SJSA1 (cell line): Measurements from ENCODE around the gene SESN3. TPM values are rescaled to one million over a fixed set of nuclear protein-coding genes. Genes with fewer than 3 reads are reported as not detected.
"Not testable (repeated sequence)": the region's sequence is repeated elsewhere in the genome, so short reads cannot be mapped to it uniquely, and the experiment has no call there.

Experiments used
- DNase-seq, 2 experiments: peaks; one replicate each; pipeline ENCODE4 v3.0.0-alpha.2; 2015 to 2020; ENCODE audit warnings: low spot score in 2 of 2, low read depth in 1 of 2
- H3K27ac ChIP-seq: fragments of 250-450 bp; sonication (Bioruptor Pico); 2 replicates; pipeline ENCODE4 v1.5.1; 2020; ENCODE audit warnings: mild to moderate bottlenecking, moderate library complexity
- H3K27me3 ChIP-seq: fragments of 250-450 bp; sonication (Bioruptor Pico); replicated peaks from 2 replicates; pipeline ENCODE4 v1.5.1; 2020; ENCODE audit warnings: mild to moderate bottlenecking, moderate library complexity
- H3K36me3 ChIP-seq: fragments of 250-450 bp; sonication (Bioruptor Pico); 2 replicates; pipeline ENCODE4 v1.5.1; 2020; ENCODE audit warnings: mild to moderate bottlenecking
- H3K4me1 ChIP-seq: fragments of 250-450 bp; sonication (Bioruptor Pico); replicated peaks from 2 replicates; pipeline ENCODE4 v1.6.1; 2021; ENCODE audit warnings: mild to moderate bottlenecking
- H3K4me3 ChIP-seq: fragments of 250-450 bp; sonication (Bioruptor Pico); 2 replicates; pipeline ENCODE4 v1.5.1; 2020; ENCODE audit warnings: mild to moderate bottlenecking
- H3K9me3 ChIP-seq: fragments of 250-450 bp; sonication (Bioruptor Pico); replicated peaks from 2 replicates; pipeline ENCODE4 v1.5.1; 2020; ENCODE audit warnings: mild to moderate bottlenecking
- total RNA-seq: library from RNA; depleted of rRNA; stranded (reverse); fragments of >200 nt; shearing (Covaris generic); gene quantifications from 2 replicates; pipeline ENCODE4 v1.2.3, GENCODE V29; 2014

The SESN3 gene
- total RNA-seq, 1 experiment from 2014 or later, result 0.66 TPM

DNA sequence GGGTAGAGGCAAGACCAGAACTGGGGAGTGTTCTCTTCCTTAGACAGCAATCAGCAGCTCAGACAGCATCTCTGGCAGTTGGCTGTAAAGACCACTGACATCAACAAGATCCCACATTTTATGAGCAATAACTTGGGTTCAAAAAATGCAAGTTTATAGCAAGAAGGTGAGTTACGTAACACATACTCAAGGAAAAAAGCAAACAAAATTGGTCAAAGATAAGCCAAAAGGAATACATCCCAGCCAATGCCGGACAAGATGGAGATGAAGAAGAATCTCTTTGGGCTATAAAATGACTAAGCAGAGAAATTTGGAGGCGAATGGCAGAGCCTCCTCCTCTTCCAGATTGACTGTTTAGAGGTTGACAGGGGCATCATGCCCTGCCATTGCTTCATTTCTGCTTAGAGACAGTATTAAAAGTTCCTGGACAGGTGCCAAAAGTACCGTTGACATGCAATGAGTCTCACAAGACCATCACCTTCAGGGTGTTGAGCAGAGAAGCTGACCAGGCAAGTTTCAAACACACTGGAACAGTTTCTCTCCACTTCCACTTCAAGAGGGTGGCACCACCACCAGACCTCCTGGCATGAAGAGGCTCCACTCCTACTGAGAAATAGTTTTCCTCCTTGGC is 85.5 kb downstream of the SESN3 start:
- Histone ChIP-seq H3K9me3 (no peaks in the 10 kb centered on the region), H3K36me3 (no peaks in the 10 kb centered on the region), H3K4me3 (no peak overlapping the region), H3K4me1 (no peaks in the 10 kb centered on the region), H3K27ac (no peak overlapping the region), H3K27me3 (no peaks in the 10 kb centered on the region)
- no peak for DNase-seq

DNA sequence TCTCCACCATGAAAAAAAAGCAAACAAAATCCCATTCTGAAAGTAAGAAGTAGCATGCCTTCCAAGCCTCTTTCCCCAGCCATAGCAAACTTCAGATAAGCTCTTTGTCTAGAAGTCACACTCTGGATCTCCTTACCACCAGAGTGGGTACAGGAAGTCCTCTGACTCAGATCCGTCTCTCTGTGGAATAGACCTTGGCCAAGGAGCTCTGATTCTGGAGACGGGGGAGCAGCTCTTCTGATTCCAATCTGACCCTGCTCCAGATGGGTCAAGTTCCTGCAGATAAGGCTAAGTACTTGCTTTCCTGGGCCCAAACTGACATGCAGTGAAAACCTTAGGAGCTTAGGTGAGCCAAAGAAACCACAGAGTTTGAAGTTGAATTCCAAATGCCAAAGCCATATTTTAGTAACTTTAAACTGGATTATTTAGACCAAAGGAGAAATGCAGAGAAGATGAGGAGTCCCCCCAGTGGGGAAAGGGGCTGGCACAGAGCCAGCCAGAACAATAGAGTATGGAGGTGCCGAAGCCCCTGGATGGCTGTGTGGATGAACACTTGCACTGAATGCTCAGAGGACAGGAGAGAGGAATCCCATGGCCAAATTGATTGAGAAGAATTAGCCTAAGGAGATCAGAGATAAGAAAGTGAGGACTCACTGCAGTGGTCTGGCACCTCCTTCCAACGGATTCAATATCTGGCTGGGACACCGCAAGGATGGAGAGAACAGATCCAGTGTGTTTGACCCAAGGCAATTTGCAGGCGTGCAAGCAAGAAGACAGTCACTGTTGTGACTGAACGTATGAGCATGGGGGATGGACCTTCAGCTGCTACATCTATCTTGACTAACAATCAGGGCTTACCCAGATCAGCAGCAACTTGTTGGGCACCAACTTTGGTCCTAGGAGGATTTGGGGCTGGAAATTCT is 86.4 kb downstream of the SESN3 start:
- DNase-seq, result no peak
- Histone ChIP-seq H3K27ac (no peak overlapping the region), H3K36me3 (no peaks in the 10 kb centered on the region), H3K4me3 (no peak overlapping the region), H3K4me1 (no peaks in the 10 kb centered on the region), H3K27me3 (no peaks in the 10 kb centered on the region), H3K9me3 (no peaks in the 10 kb centered on the region)

DNA sequence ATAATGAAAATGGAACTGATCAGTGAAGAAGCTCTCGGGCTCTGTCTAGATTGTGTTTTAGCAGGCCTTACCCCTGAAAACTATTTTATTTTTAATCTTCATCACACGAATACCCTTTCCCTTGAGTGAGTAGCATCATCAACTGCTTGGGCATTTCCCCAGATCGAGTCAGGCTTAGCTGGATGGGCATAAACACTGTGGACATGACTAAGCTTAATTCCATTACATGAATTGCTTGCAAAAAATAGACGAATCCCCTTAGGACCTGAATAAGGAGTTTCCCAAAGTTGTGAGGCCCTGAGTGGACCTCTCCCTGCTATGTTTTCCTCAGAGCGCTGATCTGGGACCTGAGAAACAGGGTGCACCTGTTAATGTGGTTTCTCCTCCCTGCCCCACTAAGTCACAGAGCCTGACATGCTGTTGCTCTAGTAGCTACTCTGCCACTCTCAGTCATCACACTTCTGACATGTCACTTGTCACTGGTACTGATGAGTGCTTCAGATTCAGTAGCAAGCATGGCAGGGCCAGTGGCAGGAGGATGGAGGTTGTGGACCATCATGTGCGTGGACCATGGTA is 87.8 kb downstream of the SESN3 start:
- Histone ChIP-seq H3K27ac (no peak overlapping the region), H3K9me3 (no peaks in the 10 kb centered on the region), H3K4me3 (no peak overlapping the region), H3K4me1 (no peaks in the 10 kb centered on the region), H3K27me3 (no peaks in the 10 kb centered on the region), H3K36me3 (no peaks in the 10 kb centered on the region)
- no peak for DNase-seq

DNA sequence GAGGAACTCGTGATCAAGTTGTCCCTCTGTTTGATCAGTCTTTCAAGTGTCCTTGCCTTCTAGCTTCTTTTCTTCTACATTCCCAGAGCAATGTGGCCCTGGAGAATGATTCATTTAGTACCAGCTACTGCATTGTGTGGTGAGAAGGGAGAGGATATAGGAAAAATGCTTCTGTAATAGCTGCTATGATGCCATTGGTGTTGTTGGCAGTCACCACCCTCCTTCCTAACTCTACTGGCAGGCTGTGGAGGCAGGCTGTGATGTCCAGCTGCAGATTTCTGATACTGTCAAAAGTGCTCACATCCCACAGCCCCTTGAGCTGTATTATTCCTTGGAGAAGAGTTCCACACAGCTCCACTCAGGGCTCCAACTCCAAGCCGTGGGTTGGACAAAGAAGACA is 88.6 kb downstream of the SESN3 start:
- DNase-seq, result no peak
- Histone ChIP-seq H3K4me3 (no peak overlapping the region), H3K4me1 (no peaks in the 10 kb centered on the region), H3K36me3 (no peaks in the 10 kb centered on the region), H3K9me3 (no peaks in the 10 kb centered on the region), H3K27ac (no peak overlapping the region), H3K27me3 (no peaks in the 10 kb centered on the region)

DNA sequence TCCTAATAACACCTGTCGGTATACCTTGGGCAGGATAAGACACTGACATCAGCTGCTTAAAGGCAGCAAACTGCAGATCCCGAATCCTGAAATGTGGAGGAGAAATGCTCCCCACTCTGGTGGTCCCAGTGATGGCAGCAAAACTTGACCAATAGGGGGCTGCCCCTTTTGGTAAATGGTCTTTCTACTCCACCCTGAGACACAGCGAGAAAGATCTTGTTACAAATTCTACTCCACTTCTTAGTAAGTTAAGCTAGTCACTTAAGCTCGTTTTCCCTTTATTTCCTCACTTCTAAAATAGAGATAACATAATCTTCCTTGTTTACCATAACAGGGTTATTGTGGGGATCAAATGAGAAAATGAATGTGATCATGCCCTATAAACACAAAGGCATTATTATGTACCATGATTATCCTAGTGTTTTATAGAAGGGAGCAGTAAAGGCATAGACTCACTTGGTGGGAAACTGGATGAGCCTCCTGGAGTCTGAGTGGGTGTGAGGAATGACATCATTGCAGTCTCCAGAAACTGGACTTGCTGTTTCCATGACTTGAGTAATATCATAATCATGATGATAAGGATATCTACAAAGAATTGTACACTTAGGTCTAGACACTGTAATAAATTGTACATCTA is 90.5 kb downstream of the SESN3 start:
- no peaks in the 10 kb centered on the region for H3K27me3 ChIP-seq
- no peaks in the 10 kb centered on the region for H3K4me1 ChIP-seq
- H3K4me3 ChIP-seq, result no peak overlapping the region
- no peaks in the 10 kb centered on the region for H3K36me3 ChIP-seq
- no peaks in the 10 kb centered on the region for H3K9me3 ChIP-seq
- no peak overlapping the region for H3K27ac ChIP-seq
- DNase-seq, result no peak

DNA sequence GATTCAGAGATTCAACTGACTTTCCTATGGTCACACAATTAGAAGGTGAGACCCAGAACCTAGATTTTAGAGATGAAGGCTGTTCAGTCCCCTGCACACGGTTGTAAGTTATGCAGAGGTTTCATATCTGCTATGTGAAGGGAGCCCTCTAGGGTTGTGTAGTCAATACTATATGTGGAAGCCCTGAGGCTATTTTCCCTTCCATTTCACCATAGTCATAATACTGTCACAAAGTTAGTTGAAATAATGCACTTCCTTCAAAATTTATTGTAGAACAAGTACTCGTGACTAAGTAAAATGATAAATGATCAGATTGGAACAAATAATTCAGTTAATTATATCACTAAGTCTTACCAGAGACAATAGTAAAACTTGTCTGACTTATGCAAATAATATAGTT is 92.6 kb downstream of the SESN3 start:
- Histone ChIP-seq H3K4me1 (no peaks in the 10 kb centered on the region), H3K4me3 (no peak overlapping the region), H3K9me3 (no peaks in the 10 kb centered on the region), H3K27ac (no peak overlapping the region), H3K36me3 (no peaks in the 10 kb centered on the region), H3K27me3 (no peaks in the 10 kb centered on the region)
- no peak for DNase-seq

DNA sequence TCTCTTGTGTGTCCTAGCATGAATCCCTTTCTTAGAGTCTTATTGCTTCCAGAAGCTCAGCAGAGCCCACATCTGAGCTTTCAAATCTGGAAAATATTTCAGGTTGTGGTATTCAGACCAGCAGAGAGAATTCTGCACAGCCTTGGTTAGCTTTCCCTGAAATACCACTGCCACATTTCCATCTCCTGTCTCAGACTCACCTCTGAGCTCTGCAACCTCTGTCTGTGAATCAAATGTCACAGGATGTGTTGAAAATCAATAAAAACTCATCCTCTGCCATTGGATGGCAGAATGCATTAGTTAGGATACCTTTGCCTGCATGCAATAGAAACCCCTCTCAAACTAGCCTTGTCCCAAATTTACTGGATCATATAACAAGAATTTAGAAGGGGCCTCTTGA is 93.7 kb downstream of the SESN3 start:
- no peak for DNase-seq
- H3K27me3 ChIP-seq, result no peaks in the 10 kb centered on the region
- no peaks in the 10 kb centered on the region for H3K36me3 ChIP-seq
- H3K4me1 ChIP-seq, result no peaks in the 10 kb centered on the region
- no peak overlapping the region for H3K4me3 ChIP-seq
- H3K27ac ChIP-seq, result no peak overlapping the region
- H3K9me3 ChIP-seq, result no peaks in the 10 kb centered on the region

DNA sequence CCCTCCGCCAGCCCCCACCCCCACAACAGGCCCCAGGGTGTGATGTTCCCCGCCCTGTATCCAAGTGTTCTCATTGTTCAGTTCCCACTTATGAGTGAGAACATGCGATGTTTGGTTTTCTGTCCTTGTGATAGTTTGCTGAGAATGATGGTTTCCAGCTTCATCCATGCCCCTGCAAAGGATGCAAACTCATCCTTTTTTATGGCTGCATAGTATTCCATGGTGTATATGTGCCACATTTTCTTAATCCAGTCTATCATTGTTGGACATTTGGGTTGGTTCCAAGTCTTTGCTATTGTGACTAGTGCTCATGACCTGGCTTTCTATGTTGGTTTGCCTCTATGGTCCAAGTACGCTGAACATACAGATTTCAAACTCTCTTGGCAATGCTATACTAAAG is 94.3 kb downstream of the SESN3 start:
- not testable (repeated sequence) for H3K9me3 ChIP-seq, DNase-seq

DNA sequence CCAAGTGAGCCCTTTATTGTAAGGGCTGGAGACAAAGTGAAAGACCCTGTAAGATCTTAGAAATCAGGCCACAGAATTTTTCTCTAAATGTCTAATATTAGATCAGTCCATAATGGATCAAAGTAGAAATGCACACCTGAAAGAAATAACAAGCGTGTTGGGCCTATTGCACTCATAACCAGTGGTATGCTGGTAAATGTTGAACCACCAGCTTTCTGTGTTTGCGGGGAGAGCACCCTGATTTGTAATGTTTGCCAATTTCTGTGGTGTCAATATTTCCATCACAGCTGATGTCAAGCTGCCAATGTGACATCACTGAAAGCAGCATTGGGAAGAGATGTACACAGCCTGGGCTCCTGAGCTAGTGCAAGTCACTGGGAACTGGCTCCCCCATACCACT is 95.1 kb downstream of the SESN3 start:
- H3K9me3 ChIP-seq, result no peaks in the 10 kb centered on the region
- no peak overlapping the region for H3K4me3 ChIP-seq
- H3K27ac ChIP-seq, result no peak overlapping the region
- DNase-seq, result no peak
- no peaks in the 10 kb centered on the region for H3K27me3 ChIP-seq
- no peaks in the 10 kb centered on the region for H3K36me3 ChIP-seq
- no peaks in the 10 kb centered on the region for H3K4me1 ChIP-seq

More for the DNA sequence above, 94.3 kb downstream of the SESN3 start:
- H3K4me3 ChIP-seq, H3K4me1 ChIP-seq, H3K27me3 ChIP-seq, H3K27ac ChIP-seq, H3K36me3 ChIP-seq: not testable (repeated sequence)

DNA sequence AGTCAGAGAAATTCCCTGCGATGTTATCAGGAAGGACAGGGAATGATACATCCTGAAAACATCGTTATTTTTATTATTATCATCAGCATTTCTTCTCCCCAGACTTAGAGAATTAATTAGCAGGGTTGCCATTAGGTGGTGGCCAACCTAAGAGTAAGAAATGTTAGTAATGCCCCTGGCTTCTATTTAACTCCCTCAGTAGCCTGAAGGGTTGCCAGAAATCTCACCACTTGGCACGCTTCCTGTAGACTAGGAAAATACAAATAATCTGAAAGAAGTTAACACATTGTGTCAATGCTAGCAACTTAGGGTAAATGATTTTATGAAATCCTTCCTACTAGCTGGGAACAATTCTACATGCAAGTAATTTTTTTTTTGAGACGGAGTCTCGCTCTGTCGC is 95.8 kb downstream of the SESN3 start:
- no peaks in the 10 kb centered on the region for H3K9me3 ChIP-seq
- H3K4me1 ChIP-seq, result no peaks in the 10 kb centered on the region
- H3K27ac ChIP-seq, result no peak overlapping the region
- no peaks in the 10 kb centered on the region for H3K36me3 ChIP-seq
- H3K27me3 ChIP-seq, result no peaks in the 10 kb centered on the region
- no peak for DNase-seq
- no peak overlapping the region for H3K4me3 ChIP-seq

DNA sequence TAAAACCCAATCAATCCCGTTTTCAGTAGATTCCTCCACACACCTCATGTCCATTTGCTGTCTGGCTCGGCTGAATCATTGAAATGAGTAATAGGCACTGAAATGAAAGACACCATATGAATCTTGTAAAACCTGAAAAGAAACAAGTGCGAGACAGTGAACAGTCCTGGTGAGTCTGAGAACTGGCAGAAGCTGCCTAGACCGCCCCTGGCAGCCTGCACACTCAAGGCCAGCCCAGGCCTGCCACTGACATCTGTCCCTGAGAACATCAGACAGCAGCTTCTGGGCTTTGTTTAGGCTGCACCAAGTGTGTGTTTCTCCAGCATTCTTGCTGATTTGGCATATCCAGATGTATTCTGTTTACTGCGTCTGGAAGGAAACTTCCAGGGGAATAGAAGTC is 96.5 kb downstream of the SESN3 start:
- no peaks in the 10 kb centered on the region for H3K9me3 ChIP-seq
- H3K36me3 ChIP-seq, result no peaks in the 10 kb centered on the region
- no peaks in the 10 kb centered on the region for H3K4me1 ChIP-seq
- no peak for DNase-seq
- H3K27ac ChIP-seq, result no peak overlapping the region
- H3K4me3 ChIP-seq, result no peak overlapping the region
- H3K27me3 ChIP-seq, result no peaks in the 10 kb centered on the region

DNA sequence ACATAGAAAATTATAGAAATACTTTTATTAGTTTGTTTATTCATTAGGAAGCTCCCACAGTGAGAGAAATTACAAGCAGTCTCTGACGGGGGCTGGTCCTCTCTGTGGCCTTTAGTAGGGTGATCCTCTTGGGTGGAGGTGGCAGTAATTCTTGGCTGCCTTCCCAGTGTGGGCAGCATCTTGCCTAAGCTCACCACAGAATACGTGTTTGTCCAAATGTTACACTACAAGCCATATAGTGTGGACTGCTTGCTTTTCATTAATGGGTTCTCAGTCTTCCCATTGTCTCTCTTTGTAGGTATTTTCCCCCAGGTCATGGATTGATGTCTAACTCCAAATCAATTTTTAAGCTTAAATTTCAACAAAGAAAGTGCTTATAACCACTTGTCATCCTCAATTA is 98.0 kb downstream of the SESN3 start:
- no peaks in the 10 kb centered on the region for H3K4me1 ChIP-seq
- H3K9me3 ChIP-seq, result no peaks in the 10 kb centered on the region
- no peak overlapping the region for H3K4me3 ChIP-seq
- no peak for DNase-seq
- no peaks in the 10 kb centered on the region for H3K36me3 ChIP-seq
- H3K27ac ChIP-seq, result no peak overlapping the region
- H3K27me3 ChIP-seq, result no peaks in the 10 kb centered on the region

DNA sequence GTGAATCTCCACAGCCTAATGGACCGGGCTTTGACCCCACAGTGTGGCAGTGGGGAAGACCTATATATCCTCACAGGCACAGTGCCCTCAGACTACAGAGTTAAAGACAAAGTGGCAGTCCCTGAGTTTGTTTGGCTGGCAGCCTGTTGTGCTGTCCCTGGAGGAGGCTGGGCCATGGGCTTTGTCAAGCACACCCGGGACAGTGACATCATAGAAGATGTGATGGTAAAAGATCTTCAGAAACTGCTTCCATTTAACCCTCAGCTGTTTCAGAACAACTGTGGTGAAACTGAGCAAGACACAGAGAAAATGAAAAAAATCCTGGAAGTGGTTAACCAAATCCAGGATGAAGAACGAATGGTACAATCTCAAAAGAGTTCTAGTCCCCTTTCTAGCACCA is 102.4 kb downstream of the SESN3 start:
- Histone ChIP-seq H3K4me1 (no peaks in the 10 kb centered on the region), H3K27me3 (no peaks in the 10 kb centered on the region), H3K36me3 (no peaks in the 10 kb centered on the region), H3K9me3 (no peaks in the 10 kb centered on the region), H3K4me3 (no peak overlapping the region), H3K27ac (no peak overlapping the region)
- no peak for DNase-seq

DNA sequence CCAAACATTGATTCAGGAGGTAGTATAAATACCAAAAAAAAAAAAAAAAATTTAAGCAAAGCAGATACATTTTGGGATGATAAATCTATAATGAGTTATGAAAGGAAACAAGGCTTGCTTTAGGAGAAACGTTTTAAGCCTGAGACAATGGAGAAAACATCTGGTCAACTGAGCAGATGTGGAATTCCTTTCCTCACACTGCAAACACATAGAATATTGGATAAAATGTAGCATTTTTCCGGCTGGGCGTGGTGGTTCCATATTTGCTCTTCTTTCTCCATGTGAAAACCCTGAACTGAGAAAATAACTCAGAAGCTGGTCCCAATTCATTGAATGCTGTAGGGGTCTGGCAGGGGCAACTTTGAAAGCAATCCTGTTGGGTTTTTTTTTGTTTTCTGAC is 107.4 kb downstream of the SESN3 start:
- no peaks in the 10 kb centered on the region for H3K4me1 ChIP-seq
- H3K9me3 ChIP-seq, result no peaks in the 10 kb centered on the region
- H3K27me3 ChIP-seq, result no peaks in the 10 kb centered on the region
- DNase-seq, result no peak
- no peaks in the 10 kb centered on the region for H3K36me3 ChIP-seq
- H3K27ac ChIP-seq, result no peak overlapping the region
- no peak overlapping the region for H3K4me3 ChIP-seq
